HepG2 (cell line): ENCODE results near the gene PCDHGC5. TPM values are rescaled to one million over a fixed set of nuclear protein-coding genes. Genes with fewer than 3 reads are reported as not detected.

ENCODE experiments used
- ATAC-seq: fragments of 200-7000 bp; cut with Tn5 transposase; 3 replicates; pipeline ENCODE4 v1.9.1; 2020; ENCODE audit warnings: mild to moderate bottlenecking, moderate library complexity
- BruUV-seq: library from RNA; stranded (reverse); fragments of 400-500 nt; replicated peaks from 2 replicates; lab custom pipeline; 2021; lab: Mats Ljungman, UMichigan
- CTCF ChIA-PET: fragments of 300-600 bp; formaldehyde crosslinking; extraction: SDS; loops from one replicate; lab custom pipeline; 2021; ENCODE audit warnings: low total read pairs, inconsistent platforms, low intra/inter-chr PET ratio; lab: Yijun Ruan, JAX
- POLR2A ChIA-PET: fragments of 350-600 bp; sonication (Branson Sonifier 250); formaldehyde crosslinking; loops from one replicate; lab custom pipeline; 2020; ENCODE audit warnings: antibody characterized with exemption, inconsistent platforms; lab: Yijun Ruan, JAX
- DNase-seq: peaks from one replicate; pipeline ENCODE4 v3.0.0-alpha.2; 2015; ENCODE audit warnings: low spot score
- FAIRE-seq: peaks from 3 replicates; lab custom pipeline; 2011; peaks lifted over from hg19 to GRCh38; lab: Jason Lieb, UNC
- H2AFZ ChIP-seq: one replicate; pipeline ENCODE4 v1.6.1; 2011; ENCODE audit warnings: low read length, inconsistent platforms
- H3K27ac ChIP-seq: fragments of 300-600 bp; 3 replicates; pipeline ENCODE4 v1.8.0; 2011; ENCODE audit warnings: mixed run types, mild to moderate bottlenecking, mixed read lengths, low read length, inconsistent platforms; ENCODE audit not compliant: insufficient read depth; ENCODE audit errors: extremely low read length
- H3K27me3 ChIP-seq, 2 experiments: fragments of 200-600 bp in 1 of 2; 2 replicates in 1 of 2; 3 replicates in 1 of 2; pipeline versions ENCODE4 v1.6.0 to v1.8.0; 2011; ENCODE audit warnings: low read length in 2 of 2, mild to moderate bottlenecking in 2 of 2, moderate library complexity in 2 of 2, inconsistent platforms in 1 of 2; ENCODE audit not compliant: insufficient read depth in 2 of 2, control insufficient read depth in 1 of 2
- H3K36me3 ChIP-seq, 2 experiments: fragments of 200-600 bp in 1 of 2; replicated peaks in 1 of 2; 2 replicates in 1 of 2; 3 replicates in 1 of 2; pipeline versions ENCODE4 v1.5.1 to v1.8.0; 2011; ENCODE audit warnings: low read length in 2 of 2, inconsistent platforms in 1 of 2; ENCODE audit not compliant: insufficient read depth in 2 of 2, control insufficient read depth in 1 of 2
- H3K4me1 ChIP-seq: 2 replicates; pipeline ENCODE4 v1.5.1; 2012; ENCODE audit warnings: low read length, inconsistent platforms; ENCODE audit not compliant: insufficient read depth
- H3K4me2 ChIP-seq: 2 replicates; pipeline ENCODE4 v1.6.0; 2011; ENCODE audit warnings: low read depth, low read length, inconsistent platforms
- H3K4me3 ChIP-seq, 3 experiments: fragments of 200-600 bp in 1 of 3; sonication (generic), shearing (Covaris generic) in 1 of 3; replicated peaks in 1 of 3; 2 replicates each; pipeline ENCODE4 v1.5.1; 2011 to 2016; ENCODE audit warnings: low read length in 3 of 3, inconsistent platforms in 2 of 3, low read depth in 2 of 3, mild to moderate bottlenecking in 2 of 3, control low read depth in 1 of 3, mixed read lengths in 1 of 3; ENCODE audit not compliant: insufficient read depth in 1 of 3
- H3K79me2 ChIP-seq: one replicate; pipeline ENCODE4 v1.6.1; 2011; ENCODE audit warnings: low read length, inconsistent platforms; ENCODE audit not compliant: insufficient read depth
- H3K9ac ChIP-seq: 2 replicates; pipeline ENCODE4 v1.6.0; 2011; ENCODE audit warnings: mild to moderate bottlenecking, low read depth, low read length, inconsistent platforms; ENCODE audit not compliant: insufficient read depth
- H3K9me3 ChIP-seq: 2 replicates; pipeline ENCODE4 v1.5.1; 2012; ENCODE audit warnings: mild to moderate bottlenecking, low read length
- H4K20me1 ChIP-seq: 2 replicates; pipeline ENCODE4 v1.6.0; 2011; ENCODE audit warnings: inconsistent platforms, mild to moderate bottlenecking, low read length, moderate library complexity; ENCODE audit not compliant: insufficient read depth
- DMTF1 ChIP-seq: sonication (generic); formaldehyde crosslinking; IDR thresholded peaks from 2 replicates; pipeline ENCODE4 v1.4.0; 2020; ENCODE audit warnings: mild to moderate bottlenecking, missing genetic modification reagents
- DNMT3B ChIP-seq: conservative IDR thresholded peaks from 2 replicates; pipeline ENCODE4 v1.6.1; 2016; ENCODE audit warnings: missing biosample characterization, control low read depth
- ELF1 ChIP-seq: sonication (generic); formaldehyde crosslinking; IDR thresholded peaks from 2 replicates; pipeline ENCODE4 v1.4.0; 2020; ENCODE audit warnings: missing genetic modification reagents
- GABPA ChIP-seq, 2 experiments: IDR thresholded peaks; 2 replicates each; pipeline ENCODE4 v1.6.1; 2011 to 2016; ENCODE audit warnings: low read depth in 2 of 2, low read length in 1 of 2, missing biosample characterization in 1 of 2, missing genetic modification characterization in 1 of 2
- HDAC2 ChIP-seq: sonication (generic); formaldehyde crosslinking; IDR thresholded peaks from 2 replicates; pipeline ENCODE4 v1.4.0; 2020; ENCODE audit warnings: missing genetic modification reagents
- KAT2B ChIP-seq: fragments of 150-350 bp; IDR thresholded peaks from 2 replicates; pipeline ENCODE4 v1.6.1; 2014; ENCODE audit warnings: low read depth, low read length, borderline replicate concordance
- KAT8 ChIP-seq: IDR thresholded peaks from 2 replicates; pipeline ENCODE4 v1.6.1; 2016; ENCODE audit warnings: missing genetic modification reagents, missing compliant biosample characterization
- MTA1 ChIP-seq: sonication (generic); formaldehyde crosslinking; IDR thresholded peaks from 2 replicates; pipeline ENCODE4 v1.4.0; 2020; ENCODE audit warnings: missing genetic modification reagents, mild to moderate bottlenecking, borderline replicate concordance
- NFKBIZ ChIP-seq: IDR thresholded peaks from 2 replicates; pipeline ENCODE4 v1.6.1; 2018; ENCODE audit warnings: missing genetic modification reagents, missing compliant biosample characterization
- NR2F1 ChIP-seq, 2 experiments: fragments of 450-650 bp in 1 of 2; formaldehyde crosslinking in 1 of 2; IDR thresholded peaks; 2 replicates each; pipeline versions ENCODE4 v1.5.0 to v1.6.1; 2016 to 2020; ENCODE audit warnings: mild to moderate bottlenecking in 1 of 2, missing compliant biosample characterization in 1 of 2, missing genetic modification reagents in 1 of 2, moderate library complexity in 1 of 2
- ZFP62 ChIP-seq: sonication (generic); formaldehyde crosslinking; IDR thresholded peaks from 2 replicates; pipeline ENCODE4 v1.4.0; 2020; ENCODE audit warnings: missing genetic modification reagents
- ZNF12 ChIP-seq: sonication (generic); formaldehyde crosslinking; IDR thresholded peaks from 2 replicates; pipeline ENCODE4 v1.5.0; 2020; ENCODE audit warnings: missing genetic modification reagents
- ZNF543 ChIP-seq: sonication (generic); formaldehyde crosslinking; IDR thresholded peaks from 2 replicates; pipeline ENCODE4 v1.4.0; 2020; ENCODE audit warnings: mild to moderate bottlenecking, missing genetic modification reagents
- ZNF619 ChIP-seq: sonication (generic); formaldehyde crosslinking; IDR thresholded peaks from 2 replicates; pipeline ENCODE4 v1.4.0; 2020; ENCODE audit warnings: mild to moderate bottlenecking, missing genetic modification reagents
- ZNF660 ChIP-seq: sonication (generic); formaldehyde crosslinking; IDR thresholded peaks from 2 replicates; pipeline ENCODE4 v1.5.1; 2020; ENCODE audit warnings: mild to moderate bottlenecking, low read depth, missing genetic modification reagents, borderline replicate concordance
- ZZZ3 ChIP-seq: sonication (generic); formaldehyde crosslinking; IDR thresholded peaks from 2 replicates; pipeline ENCODE4 v1.4.0; 2020; ENCODE audit warnings: missing genetic modification reagents, mild to moderate bottlenecking, borderline replicate concordance
- WGBS: methylation state at CpG from one replicate; pipeline ENCODE4 v1.1.6; 2017; ENCODE audit warnings: low lambda C conversion rate; 5-methylcytosine and 5-hydroxymethylcytosine counted together
- in situ Hi-C: cut with HindIII; loops from 2 replicates; pipeline ENCODE4 v1.10.0; 2017; ENCODE audit warnings: low pct_unique_long_range_greater_than_20kb; ENCODE audit not compliant: extremely low pct_ligation_motif_present
- intact Hi-C: fragments of 100-400 bp; cut with micrococcal nuclease; formaldehyde crosslinking; loops from one replicate; pipeline ENCODE4 v1.10.0; 2022; ENCODE audit not compliant: unreplicated experiment
- polyA plus RNA-seq, 8 experiments: library from polyadenylated mRNA; depleted of rRNA in 3 of 8; stranded (reverse) in 7 of 8; unstranded in 1 of 8; fragments of >200 nt; fragmentation: Illumina TruSeq in 4 of 8; extraction: Trizol in 4 of 8; gene quantifications; 2 replicates each; pipeline versions ENCODE4 v1.2.1 to v1.2.3, GENCODE V29; 2011 to 2016; ENCODE audit warnings: low read depth in 4 of 8, missing spikeins in 1 of 8, mixed read lengths in 1 of 8; ENCODE audit not compliant: insufficient read depth in 1 of 8
- total RNA-seq, 5 experiments: library from RNA; depleted of rRNA; stranded (reverse); fragments of >200 nt; fragmentation: Illumina TruSeq; extraction: Trizol; gene quantifications; 2 replicates each; pipeline ENCODE4 v1.2.3, GENCODE V29; 2016; ENCODE audit warnings: low read depth in 1 of 5

PCDHGC5 gene
- total and polyA plus RNA-seq, 2 of the 13 experiments (the other 11 are each of a cell fraction or from before 2014, with no cell fraction given), result 0.03 TPM; not detected in 1

- Histone ChIP-seq H3K79me2 (no peaks in the 10 kb centered on the region), H3K27ac (no peak overlapping the region), H3K9ac (no peak overlapping the region), H3K36me3 (no peaks in the 10 kb centered on the region), H3K9me3 (no peaks in the 10 kb centered on the region), H2AFZ (no peak overlapping the region), H4K20me1 (no peaks in the 10 kb centered on the region), H3K4me1 (peaks cover 6% of the 10 kb centered on the region; the same call in 1 of the 2 replicates), H3K4me2 (no peak overlapping the region), H3K4me3 (no peak overlapping the region), H3K27me3 (no peaks in the 10 kb centered on the region; a peak in 1 of 5 replicates)
- 67% methylated on average over 6 of the region's 8 CpGs for WGBS
- TF ChIP-seq ZZZ3 (CRISPR knock-in tag), result no peak
- TF ChIP-seq ZNF660, result no peak
- no peak for TF ChIP-seq ELF1 (CRISPR knock-in tag)
- no peak for TF ChIP-seq KAT8 (CRISPR knock-in tag)
- TF ChIP-seq MTA1 (CRISPR knock-in tag), result no peak
- TF ChIP-seq ZNF619 (CRISPR knock-in tag), result no peak
- TF ChIP-seq ZFP62 (CRISPR knock-in tag), result no peak
- no peak for TF ChIP-seq NR2F1 (CRISPR knock-in tag; IDR thresholded peaks at IDR 0.05)
- TF ChIP-seq HDAC2 (CRISPR knock-in tag), result no peak
- no peak for TF ChIP-seq GABPA (IDR thresholded peaks at IDR 0.05; ENCODE audit: low read depth, low read length)
- TF ChIP-seq GABPA (CRISPR knock-in tag; IDR thresholded peaks at IDR 0.05; ENCODE audit: low read depth), result no peak
- no peak for TF ChIP-seq KAT2B
- TF ChIP-seq ZNF543, result no peak
- no peak for TF ChIP-seq DMTF1 (CRISPR knock-in tag)
- no peak for TF ChIP-seq DNMT3B (CRISPR knock-in tag)
- TF ChIP-seq NFKBIZ, result no peak
- TF ChIP-seq ZNF12 (CRISPR knock-in tag), result no peak
- no peak for FAIRE-seq
- BruUV-seq, result no TSS peak
- in situ Hi-C loops, result no loop called here
- ChIA-PET POLR2A (no interaction called here), CTCF (no interaction called here)
- no peak for DNase-seq
- no peak for ATAC-seq
- intact Hi-C loops, result no loop called here
Observed at GRCh38 chr5:141506381-141507155, 17.7 kb downstream of the PCDHGC5 start.
